Psoas muscle (tissue), 8 donors: ENCODE results near the gene LHPP. TPM values are rescaled to one million over a fixed set of nuclear protein-coding genes. Genes with fewer than 3 reads are reported as not detected.

Experiments
- ATAC-seq, 4 donors: fragments of 200-7000 bp; cut with Tn5 transposase; one replicate each; pipeline ENCODE4 v1.9.1; 2020; ENCODE audit warnings: moderate library complexity in 3 of 4, mild to moderate bottlenecking in 2 of 4
- DNase-seq, 2 donors: peaks; one replicate each; pipeline ENCODE4 v3.0.0-alpha.2; 2020
- H3K27ac ChIP-seq: fragments of 200-600 bp; one replicate; pipeline ENCODE4 v1.8.0; 2022
- H3K27me3 ChIP-seq, 3 donors: fragments of 200-600 bp in 1 of 3; one replicate each; pipeline versions ENCODE4 v1.6.1 to v1.8.0; 2013 to 2022; ENCODE audit warnings: low read length in 2 of 3, mild to moderate bottlenecking in 2 of 3, moderate library complexity in 1 of 3; ENCODE audit not compliant: insufficient read depth in 3 of 3
- H3K36me3 ChIP-seq, 2 donors: fragments of 200-600 bp in 1 of 2; one replicate each; pipeline versions ENCODE4 v1.6.1 to v1.8.0; 2013 to 2022; ENCODE audit warnings: low read depth in 1 of 2, mild to moderate bottlenecking in 1 of 2, moderate library complexity in 1 of 2; ENCODE audit not compliant: insufficient read depth in 1 of 2
- H3K4me1 ChIP-seq: fragments of 200-600 bp; one replicate; pipeline ENCODE4 v1.8.0; 2022
- H3K4me3 ChIP-seq: fragments of 200-600 bp; one replicate; pipeline ENCODE4 v1.8.0; 2022; ENCODE audit warnings: mild to moderate bottlenecking
- H3K9me3 ChIP-seq: fragments of 200-600 bp; one replicate; pipeline ENCODE4 v1.8.0; 2022
- CTCF ChIP-seq: fragments of 200-600 bp; IDR thresholded peaks from one replicate; pipeline ENCODE4 v1.8.0; 2022; ENCODE audit warnings: antibody characterized with exemption
- WGBS, 3 donors: extraction: QIAGEN DNeasy Blood & Tissue Kit; methylation state at CpG; one replicate each; pipeline versions ENCODE4 v1.1.6 to v1.1.7; 2013; 5-methylcytosine and 5-hydroxymethylcytosine counted together
- intact Hi-C, 2 donors: fragments of 100-400 bp; cut with DNase I; formaldehyde crosslinking; loops; one replicate each; pipeline versions ENCODE4 v1.11.0 to v1.14.2; 2022
- polyA plus RNA-seq, 3 donors: library from polyadenylated mRNA; stranded (reverse); fragments of 200-250 nt; gene quantifications; one replicate each; pipeline ENCODE4 v1.2.3, GENCODE V29; 2013
- total RNA-seq, 4 donors: library from RNA; stranded (reverse); fragmentation: NEBNext Ultra II Directional in 2 of 4; extraction: Animal tissue kit (Norgen Biotek cat#: 25700) in 2 of 4; gene quantifications; one replicate each; pipeline versions ENCODE4 v1.2.1 to v1.2.4, GENCODE V29; 2021 to 2023
- donor health status: healthy with polysubstance abuse.
- donor health status: DM: no; HTN: no; CAD: no; lungs with moderate emphysema.
- donor health status: Bipolar disorder and iron deficiency.
- donor health status: healthy.
- donor health status: DM: yes; HTN: yes; CAD: no.
- donor health status: DM: no; HTN: no; CAD: no.
- donor health status: DM: no; HTN: no; CAD: no.
- donor health status: DM: yes; HTN: yes; CAD: no.

The LHPP gene
- total and polyA plus RNA-seq, 7 donors = 4.7 to 12.8 (median 6.1) TPM

GRCh38 chr10:124651402-124651891 lies 189.8 kb downstream of the LHPP start:
- Histone ChIP-seq H3K27ac (peak overlapping the region; percentile 84), H3K4me3 (no peak overlapping the region), H3K4me1 (peaks cover 73% of the 10 kb centered on the region), H3K9me3 (no peaks in the 10 kb centered on the region), H3K27me3 (no peaks in the 10 kb centered on the region), H3K36me3 (no peaks in the 10 kb centered on the region)
- no peak for ATAC-seq
- 79 to 85% (median 82%) methylated on average over 12 to 14 of the region's 14 CpGs for WGBS, 3 donors
- no peak for TF ChIP-seq CTCF
- no peak for DNase-seq
- intact Hi-C loops = no loop called here

GRCh38 chr10:124652200-124652599 lies 190.6 kb downstream of the LHPP start:
- intact Hi-C loops = no loop called here
- DNase-seq (no peak), ATAC-seq (no peak)
- no peaks in the 10 kb centered on the region for H3K36me3 ChIP-seq
- no peak overlapping the region for H3K4me3 ChIP-seq
- 80 to 91% (median 86%) methylated on average over 5 of the region's 5 CpGs for WGBS, 3 donors
- no peak for TF ChIP-seq CTCF
- H3K27ac ChIP-seq = peak overlapping the region; percentile 44
- H3K4me1 ChIP-seq = peaks cover 67% of the 10 kb centered on the region
- no peaks in the 10 kb centered on the region for H3K9me3 ChIP-seq
- H3K27me3 ChIP-seq = no peaks in the 10 kb centered on the region

- WGBS, 3 donors = 85 to 93% (median 91%) methylated on average over 8 of the region's 8 CpGs
- peaks cover 67% of the 10 kb centered on the region for H3K4me1 ChIP-seq
- no peak for DNase-seq
- no peaks in the 10 kb centered on the region for H3K9me3 ChIP-seq
- H3K27ac ChIP-seq = peak overlapping the region; percentile 58
- intact Hi-C loops = no loop called here
- no peak overlapping the region for H3K4me3 ChIP-seq
- no peak for ATAC-seq
- TF ChIP-seq CTCF = no peak
- no peaks in the 10 kb centered on the region for H3K27me3 ChIP-seq
- no peaks in the 10 kb centered on the region for H3K36me3 ChIP-seq
Measured at GRCh38 chr10:124652701-124653100, 191.1 kb downstream of the LHPP start.

- WGBS, 3 donors = 56 to 70% (median 57%) methylated on average over 7 of the region's 7 CpGs
- Histone ChIP-seq H3K27ac (peak overlapping the region; percentile 58), H3K9me3 (no peaks in the 10 kb centered on the region), H3K4me3 (no peak overlapping the region), H3K36me3 (no peaks in the 10 kb centered on the region), H3K27me3 (no peaks in the 10 kb centered on the region), H3K4me1 (peaks cover 67% of the 10 kb centered on the region)
- intact Hi-C loops = no loop called here
- ATAC-seq (no peak), DNase-seq (no peak)
- TF ChIP-seq CTCF = no peak
Measured at GRCh38 chr10:124653311-124653710, 191.7 kb downstream of the LHPP start.
